Loucy (cell line): Measurements from ENCODE around the gene UBIAD1.

Source experiments
- CTCF ChIP-seq: fragments of 200-600 bp; sonication (generic); conservative IDR thresholded peaks from 2 replicates; pipeline ENCODE4 v1.5.1; 2014; ENCODE audit warnings: mild to moderate bottlenecking, antibody characterized with exemption, low read length
- EZH2phosphoT487 ChIP-seq: fragments of 200-600 bp; IDR thresholded peaks from 2 replicates; pipeline ENCODE4 v1.6.1; 2018; ENCODE audit warnings: antibody characterized with exemption, mild to moderate bottlenecking, moderate library complexity, borderline replicate concordance

GRCh38 chr1:11266268-11267074 is 6.5 kb upstream of the UBIAD1 start:
- TF ChIP-seq CTCF (no peak), EZH2phosphoT487 (no peak)
